AG20443 (cell line): Measurements from ENCODE around the gene MAP2K6.

Source experiments
- DNase-seq: peaks from one replicate; pipeline ENCODE4 v3.0.0; 2012; ENCODE audit warnings: low spot score, mixed read lengths

MAP2K6 gene

DNA sequence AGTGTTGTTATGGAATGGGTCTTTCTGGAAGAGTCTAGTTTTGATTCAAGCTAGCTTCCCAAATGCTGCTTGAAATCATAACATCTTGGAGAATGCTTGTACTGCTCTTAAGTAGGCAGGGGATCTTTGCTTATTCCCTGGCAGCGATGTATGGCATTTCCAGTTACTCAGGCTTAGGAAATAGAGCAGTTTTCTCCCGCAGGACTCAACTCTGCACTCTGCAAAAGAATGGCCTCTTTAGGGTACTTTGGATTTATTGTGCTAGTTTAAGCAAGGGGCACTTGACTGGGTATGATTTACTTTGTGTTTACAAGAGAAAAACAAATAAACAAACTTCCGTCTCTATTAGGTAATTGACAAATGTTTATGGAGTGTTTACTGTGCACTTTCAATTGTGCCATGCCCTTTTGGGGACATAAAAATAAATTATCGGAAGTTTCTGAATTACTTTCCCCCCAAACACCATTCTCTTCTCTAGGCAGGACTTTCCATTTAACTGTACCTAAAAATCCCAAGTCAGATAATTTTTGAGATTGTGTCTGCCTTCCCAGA lies 164.0 kb downstream of the MAP2K6 start:
- no peak for DNase-seq

DNA sequence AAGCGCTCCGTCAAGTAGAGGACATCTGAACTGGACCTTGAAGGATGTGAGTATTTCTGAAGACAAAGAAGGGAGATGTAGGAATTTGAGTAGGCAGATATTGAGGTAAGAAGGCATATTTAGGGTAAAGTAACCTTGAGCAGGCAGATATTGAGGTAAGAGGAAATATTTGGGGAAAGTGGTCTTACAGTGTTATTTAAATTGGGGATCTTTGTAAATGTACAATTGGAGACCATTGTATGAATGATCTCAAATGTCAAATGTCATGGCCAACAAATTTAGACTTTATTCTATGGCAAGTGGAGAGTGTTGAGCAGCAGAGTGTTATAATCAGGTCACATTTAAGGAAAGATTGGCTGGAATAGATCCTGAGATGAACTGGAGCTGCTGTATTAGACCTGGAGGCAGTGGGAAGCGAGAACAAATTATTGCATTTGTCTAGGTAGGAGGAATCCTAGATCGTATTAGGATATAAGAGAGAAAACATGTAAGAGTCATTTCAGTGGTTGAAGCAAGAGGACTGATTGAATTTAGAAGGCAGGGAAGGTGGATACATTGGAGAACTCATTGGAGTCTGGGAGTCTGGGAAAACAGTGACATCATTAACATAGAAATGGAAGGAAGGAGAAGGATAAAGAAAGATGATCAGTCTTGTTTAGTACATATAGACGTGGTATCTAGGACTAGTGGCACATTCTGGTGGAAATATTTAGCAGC lies 165.6 kb downstream of the MAP2K6 start:
- no peak for DNase-seq

DNA sequence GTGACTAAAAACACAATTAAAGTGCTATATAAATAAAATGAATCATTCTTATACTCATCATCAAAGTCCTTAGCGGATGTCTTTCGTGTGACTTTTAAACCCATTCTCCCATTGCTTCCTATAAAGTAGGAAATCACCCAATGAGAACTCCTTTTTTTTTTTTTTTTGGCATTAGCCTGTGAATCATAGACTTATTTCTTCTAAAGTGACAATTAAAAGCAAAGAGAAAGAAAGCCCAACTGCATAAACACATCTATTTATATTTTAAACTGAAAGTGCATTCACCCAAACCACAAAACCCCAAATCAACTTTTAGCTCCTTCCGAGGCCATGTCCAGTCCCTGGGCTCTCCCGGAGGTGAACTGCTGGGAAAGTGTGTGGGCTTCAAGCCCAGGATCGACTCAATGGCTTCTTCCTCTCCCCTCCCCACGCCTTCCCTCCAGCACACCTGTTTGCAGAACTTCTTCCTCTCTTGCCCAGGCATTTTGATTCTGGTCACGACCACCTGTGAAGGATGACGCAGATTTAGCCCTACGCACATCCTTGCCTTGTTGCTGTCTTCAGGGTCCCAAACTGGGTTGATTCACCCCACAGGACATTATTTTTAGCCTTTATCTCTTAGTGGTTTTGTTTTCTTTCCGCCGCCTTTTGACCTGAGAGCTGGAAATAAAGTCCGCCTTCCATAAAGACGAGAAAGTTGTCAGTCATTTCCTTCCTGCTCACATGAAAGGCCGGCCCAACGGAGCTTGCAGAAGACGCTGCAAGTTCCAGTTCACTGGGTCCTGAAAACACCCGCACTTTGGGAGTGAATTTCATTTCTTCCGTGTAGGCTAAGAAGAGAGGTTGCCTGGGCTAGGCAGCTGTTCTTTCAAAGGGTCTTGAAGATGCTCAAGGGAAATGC lies 166.8 kb downstream of the MAP2K6 start:
- no peak for DNase-seq

DNA sequence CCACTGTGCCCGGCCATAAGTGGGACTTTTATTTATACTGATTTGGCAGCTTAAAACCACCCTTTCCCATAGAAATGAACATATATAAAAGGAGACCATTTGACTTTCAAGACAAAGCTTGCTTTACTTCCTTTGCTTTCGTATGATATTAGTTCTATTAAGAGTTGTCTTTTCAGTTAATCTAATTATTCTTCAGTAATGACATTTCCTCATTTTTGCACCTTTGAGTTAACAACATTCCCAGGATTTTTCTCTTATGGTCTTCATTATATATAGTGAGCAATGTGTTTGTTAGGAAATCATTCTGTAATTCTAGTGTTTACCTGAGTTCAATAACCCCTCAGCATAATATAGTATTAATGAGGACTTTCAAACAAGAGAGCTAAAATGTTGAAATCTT lies 173.8 kb downstream of the MAP2K6 start:
- no peak for DNase-seq

DNA sequence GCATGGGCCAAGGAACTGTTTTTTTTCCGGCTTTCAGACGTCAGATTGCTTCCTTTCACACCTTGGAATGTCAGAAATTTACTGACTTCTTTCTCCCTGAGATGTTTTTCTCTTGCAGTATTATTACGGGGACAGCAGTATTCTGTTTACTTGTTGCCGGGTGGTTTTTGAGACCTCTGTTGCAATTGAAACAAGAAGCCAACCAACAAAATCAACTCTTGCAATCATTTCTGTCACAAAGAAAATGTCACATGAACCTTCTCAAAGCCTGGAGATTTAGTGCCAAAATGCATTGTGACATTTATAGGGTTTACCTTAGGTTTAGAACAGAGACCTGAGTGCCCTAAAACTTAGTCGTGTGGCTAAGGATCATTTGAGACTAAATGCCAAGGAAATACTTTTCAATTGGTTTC lies 174.3 kb downstream of the MAP2K6 start:
- DNase-seq: no peak

DNA sequence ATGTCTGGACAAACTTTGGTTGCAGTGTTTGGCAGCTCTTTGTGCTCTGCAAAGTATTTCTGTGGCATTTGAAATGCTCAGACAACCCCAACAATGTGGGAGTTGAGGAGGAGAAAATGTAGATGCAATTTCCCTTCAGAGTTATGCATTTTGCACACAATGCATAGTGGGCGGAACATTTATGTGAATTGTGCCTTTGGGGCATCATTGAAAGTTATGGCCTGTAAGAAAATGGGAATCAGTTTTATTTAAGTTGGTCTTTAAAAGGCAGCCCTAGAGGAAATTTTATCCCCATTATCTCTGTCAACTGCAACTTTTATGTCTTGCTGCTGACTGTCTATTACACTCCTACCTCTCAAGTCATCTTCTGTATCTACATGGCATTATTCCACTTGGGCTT lies 176.2 kb downstream of the MAP2K6 start:
- DNase-seq: no peak

DNA sequence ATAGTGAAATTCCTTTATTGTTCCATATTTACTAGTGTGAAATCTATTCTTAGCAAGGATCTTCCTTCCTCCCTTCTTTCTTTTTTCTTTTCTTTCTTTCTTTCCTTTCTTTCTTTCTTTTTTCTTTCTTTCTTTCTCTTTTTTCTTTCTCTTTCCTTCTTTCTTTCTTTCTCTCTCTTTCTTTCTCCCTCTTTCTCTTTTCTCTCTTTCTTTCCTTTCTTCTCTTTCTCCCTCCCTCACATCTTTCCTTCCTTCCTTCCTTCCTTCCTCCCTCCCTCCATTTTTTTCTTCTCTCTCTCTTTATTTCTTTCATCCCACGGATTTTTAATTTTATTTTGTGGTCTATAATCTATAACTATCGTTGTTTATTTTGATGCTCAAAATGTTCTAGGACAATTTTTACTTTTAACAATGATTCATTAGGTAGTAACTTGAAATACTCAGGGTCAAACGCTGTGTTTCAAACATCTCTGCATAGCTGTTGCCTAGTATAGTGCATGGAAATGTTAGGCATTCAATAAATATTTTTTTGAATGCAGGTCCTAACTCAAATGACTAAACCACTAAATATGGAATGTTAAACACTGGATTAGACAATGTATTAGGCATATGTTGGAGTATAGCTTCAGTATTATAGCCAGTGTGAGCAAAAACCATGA lies 178.3 kb downstream of the MAP2K6 start:
- DNase-seq: no peak

DNA sequence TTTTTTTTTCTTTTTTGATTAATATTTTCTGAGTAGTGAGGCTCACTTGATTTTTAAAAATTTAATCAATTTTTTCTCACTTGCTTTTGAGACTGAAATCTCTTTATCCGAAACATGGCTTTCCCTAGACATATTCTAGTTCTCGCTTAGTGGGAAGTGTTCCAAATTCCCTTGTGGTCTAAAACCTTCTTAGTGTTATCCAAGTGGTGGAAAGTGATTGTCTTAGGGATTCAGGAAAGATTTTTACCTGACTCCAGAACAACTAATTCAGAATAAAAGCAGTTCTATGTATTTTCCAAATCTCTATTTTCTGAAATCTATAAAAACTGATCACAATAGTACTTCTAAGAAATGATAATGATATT lies 178.8 kb downstream of the MAP2K6 start:
- DNase-seq: no peak

DNA sequence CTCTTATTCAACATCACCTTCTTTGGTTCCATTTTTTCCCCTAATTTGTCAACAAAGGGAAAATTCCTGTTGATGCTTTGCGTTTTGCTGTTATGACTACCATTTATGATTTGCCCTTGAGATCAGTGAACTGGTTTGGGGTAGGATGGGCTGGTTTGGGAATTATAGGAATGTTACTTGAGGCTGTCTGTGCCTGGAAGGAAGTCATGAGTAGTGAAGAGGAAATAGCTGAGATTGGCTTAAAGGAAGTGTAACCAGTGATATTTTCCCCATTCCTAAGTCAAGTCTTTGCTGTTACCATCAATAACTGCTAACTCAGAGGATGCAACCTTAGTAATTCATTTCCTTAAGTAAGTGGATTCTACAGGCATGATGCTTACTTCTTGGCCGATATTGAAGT lies 179.2 kb downstream of the MAP2K6 start:
- DNase-seq: no peak

DNA sequence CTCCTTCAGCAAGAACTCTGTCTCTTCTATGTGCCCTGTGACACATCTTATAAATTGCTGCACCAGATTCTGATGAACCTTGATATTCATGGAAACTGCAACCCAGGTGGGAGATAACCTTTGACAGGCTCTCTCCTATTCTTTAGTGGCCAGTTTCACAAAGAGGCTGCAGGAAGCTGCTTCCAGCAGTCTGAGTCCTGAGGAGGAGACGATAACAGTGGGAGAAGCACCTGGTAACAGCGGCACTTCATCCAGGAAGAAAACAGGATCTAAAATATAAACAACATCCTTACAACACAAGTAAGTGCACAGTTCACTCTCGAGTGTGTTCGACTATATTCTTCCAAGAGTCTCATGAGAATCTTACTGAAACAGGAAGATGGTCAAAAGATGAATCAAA lies 180.1 kb downstream of the MAP2K6 start:
- DNase-seq: no peak

DNA sequence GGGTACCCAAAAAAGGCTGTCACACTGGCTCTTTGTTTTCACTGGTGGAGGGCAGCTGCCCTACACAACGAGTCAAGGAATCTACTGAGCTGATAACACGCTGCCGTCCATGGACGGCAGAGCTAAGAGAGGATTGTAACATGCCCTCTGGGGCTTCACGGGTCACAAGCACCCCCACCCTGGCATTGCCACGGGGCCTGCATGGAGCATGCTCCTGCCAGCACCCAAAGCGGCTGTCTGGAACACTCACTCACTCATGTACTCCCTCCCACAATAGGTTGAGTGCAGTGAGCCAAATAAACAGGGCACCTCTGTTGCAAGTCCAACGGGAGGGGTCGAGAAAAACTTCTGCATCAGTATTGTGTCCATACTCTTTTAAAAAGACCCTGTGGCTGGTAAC lies 181.6 kb downstream of the MAP2K6 start:
- DNase-seq: no peak

DNA sequence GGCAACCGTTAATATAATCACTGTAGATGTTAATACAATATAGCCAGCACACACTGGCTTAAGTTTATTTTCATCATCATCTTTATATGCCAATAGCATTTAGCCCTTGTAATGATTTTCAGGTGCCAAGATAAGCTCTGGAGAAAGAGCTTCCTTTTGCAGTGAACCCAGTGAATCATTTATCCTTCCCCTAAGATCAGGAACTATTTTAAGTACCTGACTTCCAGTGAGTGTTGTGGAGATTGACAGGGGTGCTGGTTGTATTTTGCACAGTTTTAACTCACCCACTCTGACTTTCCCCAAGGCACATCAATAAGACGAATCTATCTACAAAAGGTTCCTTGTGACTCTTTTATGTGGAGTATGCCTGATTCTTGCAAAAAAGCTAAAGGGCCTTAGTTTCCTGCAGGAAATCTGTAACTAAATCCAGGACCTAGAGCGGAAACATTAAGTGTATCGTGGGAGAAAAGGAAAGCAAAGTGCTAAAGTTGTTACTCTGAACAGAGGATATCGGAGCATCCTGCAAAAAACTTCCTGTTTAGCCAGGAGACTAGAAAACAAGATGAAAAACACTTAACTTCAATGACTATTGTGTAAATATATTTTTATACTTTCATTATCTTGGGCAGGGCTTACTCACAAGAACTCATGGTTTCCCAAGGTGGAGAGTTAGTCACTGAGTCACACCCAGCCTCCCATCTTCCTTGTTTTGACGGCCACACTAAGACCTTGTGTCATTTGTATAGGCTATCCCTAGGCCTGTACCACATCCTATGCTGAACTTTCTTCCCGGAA lies 183.6 kb downstream of the MAP2K6 start:
- DNase-seq: peak; percentile 47

DNA sequence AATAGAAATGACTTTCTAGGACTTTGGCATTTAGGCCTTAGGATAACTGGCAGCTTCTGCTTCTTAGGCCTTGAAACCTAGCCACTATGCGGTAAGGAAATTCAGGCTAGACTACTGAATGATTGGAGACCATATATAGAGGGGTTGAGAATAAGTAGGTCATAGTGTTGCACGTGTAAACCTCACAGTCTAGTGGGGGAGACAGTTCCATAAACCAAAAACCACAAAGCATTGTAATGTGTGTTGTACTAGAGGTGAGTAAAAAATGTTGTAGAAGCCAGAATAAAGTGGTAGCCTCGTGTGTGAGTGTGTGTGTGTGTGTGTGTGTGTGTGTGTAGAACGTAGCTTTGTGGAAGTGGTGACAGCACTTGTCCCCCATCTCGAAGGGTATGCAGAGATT lies 188.5 kb downstream of the MAP2K6 start:
- DNase-seq: no peak
